ENCODE data around the gene SKI.

Gene SKI

GRCh38 chr1:2348346-2349325 is 120.5 kb downstream of the SKI start:
- DNase-seq = no peak

- DNase-seq = no peak
These were observed 121.7 kb downstream of the SKI start for GRCh38 chr1:2349806-2350205.

- DNase-seq = no peak
These were observed 122.4 kb downstream of the SKI start for GRCh38 chr1:2350501-2350900.

GRCh38 chr1:2350911-2351655 is 123.0 kb downstream of the SKI start:
- DNase-seq = no peak

- DNase-seq = no peak
These were observed 123.6 kb downstream of the SKI start for GRCh38 chr1:2351723-2352122.

- DNase-seq = no peak
These were observed 124.3 kb downstream of the SKI start for GRCh38 chr1:2352341-2352896.

GRCh38 chr1:2352897-2353550 is 124.9 kb downstream of the SKI start:
- no peak for DNase-seq

- no peak for DNase-seq
These were observed 125.7 kb downstream of the SKI start for GRCh38 chr1:2353551-2354438.

- no peak for DNase-seq
These were observed 126.6 kb downstream of the SKI start for GRCh38 chr1:2354511-2355372.

- no peak for DNase-seq
These were observed 127.5 kb downstream of the SKI start for GRCh38 chr1:2355373-2356261.

GRCh38 chr1:2356401-2356800 is 128.3 kb downstream of the SKI start:
- DNase-seq = no peak

GRCh38 chr1:2356911-2357845 is 129.1 kb downstream of the SKI start:
- no peak for DNase-seq

GRCh38 chr1:2358072-2358471 is 130.0 kb downstream of the SKI start:
- no peak for DNase-seq

GRCh38 chr1:2358651-2359640 is 130.8 kb downstream of the SKI start:
- DNase-seq = no peak
